ENCODE results near the gene MRPS18B.
A peak's percentile ranks its signal among the peaks of the same experiment; 100 is the strongest.

MRPS18B gene

GRCh38 chr6:30646450-30647241 lies 29.0 kb downstream of the MRPS18B start, which contains the start of gene C6orf136:
C6orf136 (plus strand) TSS chr6:30647133; CDS start chr6:30647232, 99 bp downstream.
- no peak for TF ChIP-seq CTCF (IDR thresholded peaks at IDR 0.05; ENCODE audit: unreplicated experiment in 3 of 3)
- Mint-ChIP-seq H3K27ac (peak within 1 kb of the TSS; percentile 94 to 96 (median 95)), H3K4me3 (peak within 1 kb of the TSS; percentile 88 to 98 (median 95)), H3K27me3 (ENCODE audit: low read depth) (no peaks in the 10 kb centered on the region), H3K4me1 (peaks cover 14% of the 10 kb centered on the region), H3K9me3 (no peaks in the 10 kb centered on the region), H3K36me3 (ENCODE audit: low read depth) (peaks cover 48% of the 10 kb centered on the region)

DNA sequence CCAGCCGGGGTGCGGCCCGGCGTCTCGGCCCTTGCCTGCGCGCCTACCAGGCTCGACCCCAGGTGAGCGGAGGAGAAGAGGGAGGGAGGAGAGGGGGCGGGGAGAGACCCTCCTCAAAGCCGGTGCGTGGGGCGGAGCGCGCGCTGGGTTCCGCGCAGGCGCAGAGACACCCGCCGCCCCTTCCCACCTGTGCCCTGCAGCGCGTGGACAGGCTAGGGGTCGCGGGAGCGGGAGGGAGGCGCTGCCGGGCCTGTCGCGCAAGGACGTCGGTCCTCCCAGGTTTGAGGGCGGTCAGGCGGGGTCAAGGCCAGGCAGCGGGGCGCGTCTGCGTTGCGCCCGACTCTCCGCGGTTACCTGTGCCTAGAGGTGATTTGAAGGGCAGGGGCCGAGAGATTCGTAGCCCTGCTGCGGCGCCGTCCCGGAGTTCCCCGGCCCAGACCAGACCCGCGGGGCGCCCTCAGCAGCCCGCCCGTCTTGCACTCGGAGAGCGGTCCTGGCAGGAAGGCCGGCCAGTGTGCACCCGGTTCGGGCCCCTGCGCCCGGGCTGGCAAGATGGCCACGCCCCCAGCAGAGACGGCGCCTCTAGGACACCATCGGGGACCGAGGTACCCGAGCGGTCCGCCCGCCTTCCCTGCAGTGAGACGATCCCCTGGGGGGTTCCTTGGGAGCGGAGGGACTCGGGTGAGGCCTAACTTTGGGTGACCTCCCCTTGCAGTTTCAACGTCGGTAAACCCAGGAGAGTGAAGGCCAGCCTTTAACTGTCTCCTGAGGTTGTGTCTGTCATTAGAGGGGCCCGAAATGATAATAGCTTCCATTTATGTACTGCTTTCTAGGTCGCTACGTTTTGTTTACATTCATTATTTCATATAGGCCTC lies 29.8 kb downstream of the MRPS18B start:
- peak overlapping the region; percentile 94 to 96 (median 95) for H3K27ac Mint-ChIP-seq
- peaks cover 14% of the 10 kb centered on the region for H3K4me1 Mint-ChIP-seq
- TF ChIP-seq CTCF (IDR thresholded peaks at IDR 0.05; ENCODE audit: unreplicated experiment in 3 of 3), result no peak
- peaks cover 52% of the 10 kb centered on the region for H3K36me3 Mint-ChIP-seq (ENCODE audit: low read depth)
- H3K9me3 Mint-ChIP-seq, result no peaks in the 10 kb centered on the region
- peak overlapping the region; percentile 88 to 98 (median 95) for H3K4me3 Mint-ChIP-seq
- H3K27me3 Mint-ChIP-seq (ENCODE audit: low read depth), result no peaks in the 10 kb centered on the region

GRCh38 chr6:30651143-30651542 lies 33.5 kb downstream of the MRPS18B start:
- Mint-ChIP-seq H3K9me3 (no peaks in the 10 kb centered on the region), H3K27me3 (ENCODE audit: low read depth) (no peaks in the 10 kb centered on the region), H3K36me3 (ENCODE audit: low read depth) (peaks cover 41% of the 10 kb centered on the region), H3K27ac (peak overlapping the region in 1 of 3 experiments; percentile 3), H3K4me1 (peaks cover 12% of the 10 kb centered on the region), H3K4me3 (peak overlapping the region in 1 of 3 experiments; percentile 53)
- TF ChIP-seq CTCF (IDR thresholded peaks at IDR 0.05; ENCODE audit: unreplicated experiment in 3 of 3), result no peak

DNA sequence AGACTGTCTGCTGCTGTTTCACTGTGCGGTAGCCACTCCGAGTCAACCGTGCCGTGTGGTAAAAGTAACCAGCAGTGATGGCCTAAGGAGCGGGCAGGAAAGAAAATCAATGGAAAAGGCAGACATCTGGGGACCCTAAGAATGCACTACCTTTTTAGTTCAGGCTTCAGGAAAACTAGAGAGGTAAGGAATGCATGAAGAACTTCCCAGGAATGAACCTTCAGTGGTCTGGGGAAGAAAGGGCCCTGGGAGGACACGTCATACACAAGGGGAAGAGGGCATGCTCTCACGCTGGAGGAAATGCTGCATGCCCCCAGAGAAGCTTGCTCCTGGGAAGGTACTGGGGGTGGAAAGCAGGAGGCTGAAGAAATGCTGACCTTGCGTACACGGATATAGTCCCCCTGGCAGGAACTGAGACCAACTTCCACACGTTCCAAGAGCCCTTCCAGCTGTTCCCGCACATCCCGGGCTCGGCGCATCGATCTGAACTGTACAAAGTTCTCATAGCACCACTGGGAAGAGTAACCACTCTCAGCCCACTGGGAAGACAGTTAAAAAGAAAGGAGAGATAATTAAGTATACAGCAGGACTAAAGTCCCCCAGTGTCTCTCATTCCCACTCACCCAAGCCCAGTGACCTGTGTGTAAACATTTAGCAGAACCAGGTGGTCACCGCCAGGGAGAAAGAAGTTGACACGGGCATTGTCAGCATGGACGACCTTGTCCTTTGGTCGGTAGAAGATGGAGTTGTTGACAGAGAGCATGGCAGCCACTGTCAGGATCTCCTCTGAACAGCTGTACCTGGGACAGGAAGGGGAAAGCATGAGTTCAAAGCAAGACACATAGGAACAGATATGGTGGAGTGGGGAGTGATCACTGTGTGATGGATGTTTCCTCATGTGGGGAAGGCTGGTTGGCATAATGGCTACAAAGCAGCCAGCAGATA lies 37.4 kb downstream of the MRPS18B start:
- H3K4me1 Mint-ChIP-seq, result no peaks in the 10 kb centered on the region
- H3K36me3 Mint-ChIP-seq (ENCODE audit: low read depth), result peaks cover 62% of the 10 kb centered on the region
- no peak overlapping the region for H3K27ac Mint-ChIP-seq
- no peaks in the 10 kb centered on the region for H3K27me3 Mint-ChIP-seq (ENCODE audit: low read depth)
- H3K9me3 Mint-ChIP-seq, result no peaks in the 10 kb centered on the region
- no peak overlapping the region for H3K4me3 Mint-ChIP-seq
- no peak for TF ChIP-seq CTCF (IDR thresholded peaks at IDR 0.05; ENCODE audit: unreplicated experiment in 3 of 3)

DNA sequence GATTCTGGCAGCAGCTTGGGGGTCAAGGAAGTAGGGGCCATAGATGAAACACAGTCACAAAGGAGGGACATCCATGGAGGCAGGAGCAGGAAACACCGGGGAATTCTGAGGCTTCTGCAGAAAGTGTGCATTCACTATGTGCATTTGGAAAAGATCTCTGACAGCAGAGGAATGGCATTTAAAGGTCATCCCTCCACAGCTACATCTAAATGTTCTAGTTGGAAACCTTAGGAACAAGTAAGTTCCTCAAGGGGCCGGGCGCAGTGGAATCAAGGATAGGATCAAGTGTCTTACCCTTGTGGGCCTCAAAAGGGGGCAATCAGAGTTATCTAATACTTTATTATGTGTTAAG lies 38.1 kb downstream of the MRPS18B start:
- no peaks in the 10 kb centered on the region for H3K4me1 Mint-ChIP-seq
- TF ChIP-seq CTCF (IDR thresholded peaks at IDR 0.05; ENCODE audit: unreplicated experiment in 3 of 3), result no peak
- H3K9me3 Mint-ChIP-seq, result no peaks in the 10 kb centered on the region
- peaks cover 66% of the 10 kb centered on the region for H3K36me3 Mint-ChIP-seq (ENCODE audit: low read depth)
- no peaks in the 10 kb centered on the region for H3K27me3 Mint-ChIP-seq (ENCODE audit: low read depth)
- H3K27ac Mint-ChIP-seq, result no peak overlapping the region
- H3K4me3 Mint-ChIP-seq, result no peak overlapping the region

Data from nephron (organoid).